ENCODE measurements around the gene KLHL21.

The KLHL21 gene

GRCh38 chr1:6587261-6588005 is 15.2 kb downstream of the KLHL21 start:
- TF ChIP-seq, protein P1, sequence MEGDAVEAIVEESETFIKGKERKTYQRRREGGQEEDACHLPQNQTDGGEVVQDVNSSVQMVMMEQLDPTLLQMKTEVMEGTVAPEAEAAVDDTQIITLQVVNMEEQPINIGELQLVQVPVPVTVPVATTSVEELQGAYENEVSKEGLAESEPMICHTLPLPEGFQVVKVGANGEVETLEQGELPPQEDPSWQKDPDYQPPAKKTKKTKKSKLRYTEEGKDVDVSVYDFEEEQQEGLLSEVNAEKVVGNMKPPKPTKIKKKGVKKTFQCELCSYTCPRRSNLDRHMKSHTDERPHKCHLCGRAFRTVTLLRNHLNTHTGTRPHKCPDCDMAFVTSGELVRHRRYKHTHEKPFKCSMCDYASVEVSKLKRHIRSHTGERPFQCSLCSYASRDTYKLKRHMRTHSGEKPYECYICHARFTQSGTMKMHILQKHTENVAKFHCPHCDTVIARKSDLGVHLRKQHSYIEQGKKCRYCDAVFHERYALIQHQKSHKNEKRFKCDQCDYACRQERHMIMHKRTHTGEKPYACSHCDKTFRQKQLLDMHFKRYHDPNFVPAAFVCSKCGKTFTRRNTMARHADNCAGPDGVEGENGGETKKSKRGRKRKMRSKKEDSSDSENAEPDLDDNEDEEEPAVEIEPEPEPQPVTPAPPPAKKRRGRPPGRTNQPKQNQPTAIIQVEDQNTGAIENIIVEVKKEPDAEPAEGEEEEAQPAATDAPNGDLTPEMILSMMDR (IDR thresholded peaks at IDR 0.05; ENCODE audit: low read depth, low read length): no peak
- no peak overlapping the region for H3K4me3 ChIP-seq (replicated peaks in 1 of 2; ENCODE audit: low read depth in 2 of 2, low read length in 2 of 2)
- DNase-seq (ENCODE audit: low read depth in 2 of 2): no peak

DNA sequence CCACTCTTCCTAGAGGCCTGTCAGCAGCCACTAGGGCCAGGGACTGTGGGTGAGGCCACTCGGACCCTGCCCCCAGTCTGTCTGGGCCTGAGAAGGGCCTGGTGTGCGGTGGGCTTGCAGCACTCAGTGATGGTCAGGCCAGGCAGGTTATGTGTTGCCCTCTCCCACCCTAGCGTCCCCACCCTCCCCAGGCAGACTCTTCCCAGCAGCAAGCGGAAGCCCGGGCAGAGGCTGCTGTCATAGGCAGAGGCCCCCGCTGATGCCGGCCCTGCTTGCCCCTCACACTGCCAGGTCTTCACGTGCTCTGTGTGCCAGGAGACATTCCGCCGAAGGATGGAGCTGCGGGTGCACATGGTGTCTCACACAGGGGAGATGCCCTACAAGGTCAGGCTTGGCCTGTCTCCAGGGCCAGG is 16.3 kb downstream of the KLHL21 start:
- no peak for DNase-seq (ENCODE audit: low read depth in 2 of 2)
- H3K4me3 ChIP-seq (replicated peaks in 1 of 2; ENCODE audit: low read depth in 2 of 2, low read length in 2 of 2): no peak overlapping the region
- TF ChIP-seq, protein P1 (IDR thresholded peaks at IDR 0.05; ENCODE audit: low read depth, low read length): no peak

DNA sequence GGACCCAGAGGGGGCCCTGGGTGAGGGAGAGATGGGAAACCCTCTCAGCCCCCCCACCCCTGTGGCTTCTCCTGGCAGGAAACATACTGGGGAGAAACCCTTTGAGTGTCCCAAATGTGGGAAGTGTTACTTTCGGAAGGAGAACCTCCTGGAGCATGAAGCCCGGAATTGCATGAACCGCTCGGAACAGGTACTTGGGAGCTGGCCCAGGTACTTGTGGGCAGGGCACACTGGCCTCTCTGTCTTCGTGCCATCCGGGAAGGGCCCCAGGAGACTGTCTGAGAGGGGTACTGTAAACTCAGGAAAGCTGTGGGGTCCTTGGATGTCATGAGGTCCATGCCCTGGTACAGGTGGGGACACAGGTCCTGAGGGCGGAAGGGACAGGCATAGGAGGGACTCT is 16.8 kb downstream of the KLHL21 start:
- DNase-seq (ENCODE audit: low read depth in 2 of 2): no peak
- TF ChIP-seq, protein P1 (IDR thresholded peaks at IDR 0.05; ENCODE audit: low read depth, low read length): no peak

GRCh38 chr1:6585081-6585722 is 17.5 kb downstream of the KLHL21 start:
- H3K4me3 ChIP-seq (replicated peaks in 1 of 2; ENCODE audit: low read depth in 2 of 2, low read length in 2 of 2): no peak overlapping the region
- TF ChIP-seq, protein P1 (IDR thresholded peaks at IDR 0.05; ENCODE audit: low read depth, low read length): no peak
- no peak for DNase-seq (ENCODE audit: low read depth in 2 of 2)

More for the DNA sequence above, 16.8 kb downstream of the KLHL21 start:
- no peak overlapping the region for H3K4me3 ChIP-seq (replicated peaks in 1 of 2; ENCODE audit: low read depth in 2 of 2, low read length in 2 of 2)

DNA sequence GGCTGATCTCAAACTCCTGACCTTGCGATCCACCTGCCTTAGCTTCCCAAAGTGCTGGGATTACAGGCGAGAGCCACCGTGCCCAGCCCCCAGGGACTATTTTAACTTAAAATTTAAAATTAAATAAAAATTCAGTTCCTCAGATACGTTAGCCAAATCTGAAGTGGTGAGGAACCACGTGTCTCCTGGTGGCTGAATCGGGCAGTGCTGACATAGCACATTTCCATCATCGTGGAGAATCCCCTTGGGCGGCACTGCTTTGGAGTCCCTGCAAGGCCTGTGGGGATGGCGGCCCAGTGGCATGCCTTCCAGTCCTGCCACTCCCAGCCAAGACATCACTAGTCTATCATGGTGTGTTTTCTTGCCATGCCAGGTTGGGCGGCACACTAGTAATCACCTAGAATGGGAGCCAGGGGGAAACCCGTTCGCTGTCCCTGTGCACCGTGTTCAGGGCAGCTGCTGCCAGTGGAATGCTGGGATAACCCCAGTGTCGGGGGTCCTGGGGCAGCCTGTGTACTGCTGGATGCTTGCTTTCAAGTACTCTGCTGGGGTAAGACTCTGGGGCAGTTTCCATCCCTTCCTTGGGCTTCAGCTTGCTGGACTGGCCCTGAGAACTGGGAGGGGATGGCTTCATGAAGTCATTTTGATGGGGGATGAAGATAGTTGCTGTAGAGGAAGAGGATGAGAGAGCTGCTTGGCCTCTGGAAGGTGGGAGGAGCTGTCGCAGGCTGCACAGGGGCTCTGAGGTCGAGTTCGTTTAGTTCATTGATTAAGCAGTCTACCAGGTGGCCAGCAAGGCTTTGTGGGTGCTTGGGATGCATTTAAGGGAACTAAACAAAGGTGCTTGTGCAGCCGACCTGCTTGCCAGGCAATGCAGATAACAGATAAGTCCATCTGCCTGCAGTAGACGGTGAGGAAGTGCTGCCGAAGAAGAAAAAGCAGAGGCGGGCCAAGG is 18.3 kb downstream of the KLHL21 start:
- H3K4me3 ChIP-seq (replicated peaks in 1 of 2; ENCODE audit: low read depth in 2 of 2, low read length in 2 of 2): no peak overlapping the region
- no peak for DNase-seq (ENCODE audit: low read depth in 2 of 2)
- TF ChIP-seq, protein P1 (IDR thresholded peaks at IDR 0.05; ENCODE audit: low read depth, low read length): no peak

- DNase-seq (ENCODE audit: low read depth in 2 of 2): no peak
- TF ChIP-seq, protein P1 (IDR thresholded peaks at IDR 0.05; ENCODE audit: low read depth, low read length): no peak
- no peak overlapping the region for H3K4me3 ChIP-seq (replicated peaks in 1 of 2; ENCODE audit: low read depth in 2 of 2, low read length in 2 of 2)
Observed at GRCh38 chr1:6582370-6582769, 20.3 kb downstream of the KLHL21 start.

Measured in cardiac fibroblast (primary cell).